Mesenchymal stem cell (in vitro differentiated cells and primary cell): ENCODE results near the gene FARP2.

Experiments
- DNase-seq: peaks from one replicate; pipeline ENCODE4 v3.0.0-alpha.2; 2013
- H2AFZ ChIP-seq: one replicate; pipeline ENCODE4 v1.6.1; 2013; ENCODE audit warnings: low read depth, mild to moderate bottlenecking, control low read depth, inconsistent platforms, low read length, moderate library complexity
- H2AK5ac ChIP-seq: 2 replicates; pipeline ENCODE4 v1.6.1; 2013; ENCODE audit warnings: low read length, moderate library complexity, mild to moderate bottlenecking, inconsistent platforms; ENCODE audit not compliant: severe bottlenecking
- H2BK120ac ChIP-seq: one replicate; pipeline ENCODE4 v1.6.1; 2013; ENCODE audit warnings: low read depth, mild to moderate bottlenecking, inconsistent platforms, low read length, moderate library complexity
- H2BK12ac ChIP-seq, 2 experiments: one replicate each; pipeline ENCODE4 v1.6.1; 2013; ENCODE audit warnings: inconsistent platforms in 2 of 2, low read length in 2 of 2, mild to moderate bottlenecking in 2 of 2, moderate library complexity in 2 of 2, control low read depth in 1 of 2
- H2BK15ac ChIP-seq: one replicate; pipeline ENCODE4 v1.6.1; 2013; ENCODE audit warnings: mild to moderate bottlenecking, low read depth, inconsistent platforms; ENCODE audit not compliant: poor library complexity, severe bottlenecking
- H2BK5ac ChIP-seq: 2 replicates; pipeline ENCODE4 v1.6.1; 2013; ENCODE audit warnings: low read depth, mild to moderate bottlenecking, low read length, control low read depth, inconsistent platforms; ENCODE audit not compliant: poor library complexity, severe bottlenecking
- H3K14ac ChIP-seq, 2 experiments: one replicate each; pipeline ENCODE4 v1.6.1; 2013; ENCODE audit warnings: inconsistent platforms in 2 of 2, low read length in 2 of 2, control low read depth in 1 of 2, mild to moderate bottlenecking in 1 of 2, moderate library complexity in 1 of 2
- H3K18ac ChIP-seq, 2 experiments: one replicate each; pipeline ENCODE4 v1.6.1; 2013; ENCODE audit warnings: inconsistent platforms in 2 of 2, low read length in 2 of 2, control low read depth in 1 of 2, low read depth in 1 of 2, mild to moderate bottlenecking in 1 of 2
- H3K23ac ChIP-seq, 2 experiments: one replicate each; pipeline ENCODE4 v1.6.1; 2013; ENCODE audit warnings: inconsistent platforms in 2 of 2, low read length in 2 of 2, mild to moderate bottlenecking in 2 of 2, moderate library complexity in 2 of 2, control low read depth in 1 of 2
- H3K27ac ChIP-seq: 2 replicates; pipeline ENCODE4 v1.5.1; 2013; ENCODE audit warnings: mild to moderate bottlenecking, moderate library complexity, low read length, control low read depth, inconsistent platforms; ENCODE audit not compliant: poor library complexity, severe bottlenecking
- H3K27me3 ChIP-seq, 2 experiments: 2 replicates each; pipeline versions ENCODE4 v1.6.1 to v1.7.0; 2013; ENCODE audit warnings: low read length in 2 of 2, mild to moderate bottlenecking in 2 of 2, moderate library complexity in 2 of 2, control low read depth in 1 of 2, inconsistent platforms in 1 of 2; ENCODE audit not compliant: control insufficient read depth in 1 of 2, insufficient read depth in 1 of 2
- H3K36me3 ChIP-seq, 2 experiments: 2 replicates each; pipeline versions ENCODE4 v1.6.1 to v1.7.0; 2013; ENCODE audit warnings: low read length in 2 of 2, control low read depth in 1 of 2, inconsistent platforms in 1 of 2, low read depth in 1 of 2, mild to moderate bottlenecking in 1 of 2; ENCODE audit not compliant: insufficient read depth in 2 of 2, control insufficient read depth in 1 of 2
- H3K4ac ChIP-seq, 2 experiments: one replicate each; pipeline ENCODE4 v1.6.1; 2013; ENCODE audit warnings: inconsistent platforms in 2 of 2, low read length in 2 of 2, mild to moderate bottlenecking in 2 of 2, moderate library complexity in 2 of 2, control low read depth in 1 of 2, low read depth in 1 of 2
- H3K4me1 ChIP-seq: 2 replicates; pipeline ENCODE4 v1.6.1; 2013; ENCODE audit warnings: low read depth, low read length, control low read depth; ENCODE audit not compliant: control insufficient read depth, insufficient read depth
- H3K4me2 ChIP-seq: 2 replicates; pipeline ENCODE4 v1.6.1; 2013; ENCODE audit warnings: low read length, mild to moderate bottlenecking, inconsistent platforms; ENCODE audit not compliant: poor library complexity, severe bottlenecking
- H3K4me3 ChIP-seq, 2 experiments: 2 replicates each; pipeline versions ENCODE4 v1.5.1 to v1.7.0; 2013; ENCODE audit warnings: low read length in 2 of 2, mild to moderate bottlenecking in 2 of 2, control low read depth in 1 of 2, low read depth in 1 of 2; ENCODE audit not compliant: insufficient read depth in 1 of 2
- H3K79me1 ChIP-seq: replicated peaks from 2 replicates; pipeline ENCODE4 v1.6.1; 2013; ENCODE audit warnings: mild to moderate bottlenecking, control low read depth, low read length, inconsistent platforms; ENCODE audit not compliant: poor library complexity, severe bottlenecking
- H3K9ac ChIP-seq: 2 replicates; pipeline ENCODE4 v1.7.0; 2013; ENCODE audit warnings: mild to moderate bottlenecking, low read length, moderate library complexity
- H3K9me3 ChIP-seq: 2 replicates; pipeline ENCODE4 v1.7.0; 2013; ENCODE audit warnings: mild to moderate bottlenecking, low read length; ENCODE audit not compliant: control insufficient read depth
- H4K8ac ChIP-seq: one replicate; pipeline ENCODE4 v1.6.1; 2013; ENCODE audit warnings: inconsistent platforms, mild to moderate bottlenecking, low read length, moderate library complexity
- H4K91ac ChIP-seq: one replicate; pipeline ENCODE4 v1.6.1; 2013; ENCODE audit warnings: mild to moderate bottlenecking, low read length, inconsistent platforms
- WGBS: methylation state at CpG from one replicate; pipeline ENCODE4 v1.1.7; 2013; ENCODE audit warnings: mixed read lengths; 5-methylcytosine and 5-hydroxymethylcytosine counted together

Gene FARP2

DNA sequence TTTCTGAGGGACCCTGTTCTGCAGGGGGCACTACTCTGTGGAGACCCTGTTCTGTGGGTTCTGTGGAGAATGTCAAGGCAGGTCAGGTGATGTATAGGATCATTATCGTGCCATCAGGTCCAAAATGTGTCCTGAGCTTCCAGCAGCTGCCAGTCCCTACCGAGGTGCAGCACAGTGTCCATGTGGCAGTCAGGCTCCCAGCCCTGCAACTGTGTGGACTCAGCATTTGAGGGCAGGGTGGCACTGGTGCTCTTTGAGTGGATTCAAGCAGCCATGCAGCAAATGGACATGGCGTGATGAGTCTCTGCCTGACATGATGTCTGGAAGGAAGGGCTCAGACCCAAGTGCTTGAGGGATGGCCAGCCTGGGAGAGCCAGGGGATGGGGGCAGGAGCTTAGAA, 117.3 kb downstream of the FARP2 start:
- no peak overlapping the region for H2BK15ac ChIP-seq
- H3K79me1 ChIP-seq, result peaks cover 7% of the 10 kb centered on the region
- H2BK12ac ChIP-seq, result no peak overlapping the region
- H3K4ac ChIP-seq, result no peak overlapping the region
- peaks cover 8 to 19% of the 10 kb centered on the region in 2 experiments for H3K27me3 ChIP-seq
- no peak for DNase-seq
- no peak overlapping the region for H3K4me2 ChIP-seq
- no peak overlapping the region for H2BK120ac ChIP-seq
- H3K23ac ChIP-seq, result peak overlapping the region in 1 of 2 experiments; percentile 34
- 93% methylated on average over 3 of the region's 3 CpGs for WGBS
- no peaks in the 10 kb centered on the region for H3K4me1 ChIP-seq
- H3K9me3 ChIP-seq, result no peaks in the 10 kb centered on the region
- H3K36me3 ChIP-seq, result peaks cover 6 to 25% of the 10 kb centered on the region in 2 experiments
- no peak overlapping the region for H2BK5ac ChIP-seq
- no peak overlapping the region for H2AK5ac ChIP-seq
- no peak overlapping the region for H4K8ac ChIP-seq
- no peak overlapping the region for H3K9ac ChIP-seq
- no peak overlapping the region for H3K4me3 ChIP-seq
- no peak overlapping the region for H3K27ac ChIP-seq
- H2AFZ ChIP-seq, result no peak overlapping the region
- no peak overlapping the region for H4K91ac ChIP-seq
- no peak overlapping the region for H3K18ac ChIP-seq
- H3K14ac ChIP-seq, result peak overlapping the region in 1 of 2 experiments; percentile 87

- peaks cover 15 to 35% of the 10 kb centered on the region in 2 experiments for H3K36me3 ChIP-seq
- H3K9ac ChIP-seq, result no peak overlapping the region
- H3K27me3 ChIP-seq, result peaks cover 8 to 19% of the 10 kb centered on the region in 2 experiments
- H3K79me1 ChIP-seq, result peaks cover 7% of the 10 kb centered on the region
- H2AK5ac ChIP-seq, result no peak overlapping the region
- no peak overlapping the region for H3K18ac ChIP-seq
- H3K23ac ChIP-seq, result no peak overlapping the region
- H2BK15ac ChIP-seq, result no peak overlapping the region
- no peak overlapping the region for H2BK12ac ChIP-seq
- H3K4ac ChIP-seq, result no peak overlapping the region
- H3K4me1 ChIP-seq, result no peaks in the 10 kb centered on the region
- H2BK5ac ChIP-seq, result no peak overlapping the region
- H4K8ac ChIP-seq, result no peak overlapping the region
- H4K91ac ChIP-seq, result no peak overlapping the region
- H3K4me2 ChIP-seq, result no peak overlapping the region
- H2AFZ ChIP-seq, result no peak overlapping the region
- no peak overlapping the region for H3K27ac ChIP-seq
- no peak overlapping the region for H2BK120ac ChIP-seq
- no peak overlapping the region for H3K14ac ChIP-seq
- H3K4me3 ChIP-seq, result no peak overlapping the region
- no peak for DNase-seq
- no peaks in the 10 kb centered on the region for H3K9me3 ChIP-seq
- 78% methylated on average over 3 of the region's 3 CpGs for WGBS
Observed at GRCh38 chr2:241475267-241475666, 119.2 kb downstream of the FARP2 start.

DNA sequence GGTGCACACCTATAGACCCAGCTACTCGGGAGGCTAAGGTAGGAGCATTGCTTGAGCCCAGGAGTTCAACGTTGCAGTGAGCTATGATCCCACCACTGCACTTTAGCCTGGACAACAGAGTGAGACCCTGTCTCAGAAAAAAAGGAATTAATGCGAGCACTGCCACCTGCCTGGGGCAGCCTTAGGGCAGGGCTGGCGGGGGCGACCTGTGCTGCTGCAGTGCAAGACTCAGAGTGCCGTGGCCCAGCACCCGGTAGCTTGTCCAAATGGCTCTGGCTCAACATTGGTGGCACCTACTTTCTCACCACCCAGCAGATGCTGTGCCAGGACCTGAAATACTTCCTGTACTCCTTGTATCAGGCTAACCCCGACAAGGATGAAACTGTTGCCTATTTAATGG, 122.1 kb downstream of the FARP2 start:
- H3K4me3 ChIP-seq, result no peak overlapping the region
- H3K4me2 ChIP-seq, result no peak overlapping the region
- no peak overlapping the region for H2BK12ac ChIP-seq
- H3K27ac ChIP-seq, result no peak overlapping the region
- DNase-seq, result no peak
- H3K4me1 ChIP-seq, result no peaks in the 10 kb centered on the region
- H2BK120ac ChIP-seq, result no peak overlapping the region
- no peak overlapping the region for H2AK5ac ChIP-seq
- no peak overlapping the region for H3K14ac ChIP-seq
- whole genome bisulfite sequencing, result 91% methylated on average over 8 of the region's 8 CpGs
- no peaks in the 10 kb centered on the region for H3K9me3 ChIP-seq
- H3K4ac ChIP-seq, result no peak overlapping the region
- no peak overlapping the region for H2BK15ac ChIP-seq
- no peak overlapping the region for H3K23ac ChIP-seq
- peaks cover 0 to 3% of the 10 kb centered on the region in 2 experiments for H3K27me3 ChIP-seq
- peaks cover under 1% of the 10 kb centered on the region for H3K79me1 ChIP-seq
- no peak overlapping the region for H4K91ac ChIP-seq
- no peak overlapping the region for H2BK5ac ChIP-seq
- H3K9ac ChIP-seq, result no peak overlapping the region
- H4K8ac ChIP-seq, result no peak overlapping the region
- H3K36me3 ChIP-seq, result peaks cover 20 to 38% of the 10 kb centered on the region in 2 experiments
- H2AFZ ChIP-seq, result no peak overlapping the region
- H3K18ac ChIP-seq, result no peak overlapping the region

DNA sequence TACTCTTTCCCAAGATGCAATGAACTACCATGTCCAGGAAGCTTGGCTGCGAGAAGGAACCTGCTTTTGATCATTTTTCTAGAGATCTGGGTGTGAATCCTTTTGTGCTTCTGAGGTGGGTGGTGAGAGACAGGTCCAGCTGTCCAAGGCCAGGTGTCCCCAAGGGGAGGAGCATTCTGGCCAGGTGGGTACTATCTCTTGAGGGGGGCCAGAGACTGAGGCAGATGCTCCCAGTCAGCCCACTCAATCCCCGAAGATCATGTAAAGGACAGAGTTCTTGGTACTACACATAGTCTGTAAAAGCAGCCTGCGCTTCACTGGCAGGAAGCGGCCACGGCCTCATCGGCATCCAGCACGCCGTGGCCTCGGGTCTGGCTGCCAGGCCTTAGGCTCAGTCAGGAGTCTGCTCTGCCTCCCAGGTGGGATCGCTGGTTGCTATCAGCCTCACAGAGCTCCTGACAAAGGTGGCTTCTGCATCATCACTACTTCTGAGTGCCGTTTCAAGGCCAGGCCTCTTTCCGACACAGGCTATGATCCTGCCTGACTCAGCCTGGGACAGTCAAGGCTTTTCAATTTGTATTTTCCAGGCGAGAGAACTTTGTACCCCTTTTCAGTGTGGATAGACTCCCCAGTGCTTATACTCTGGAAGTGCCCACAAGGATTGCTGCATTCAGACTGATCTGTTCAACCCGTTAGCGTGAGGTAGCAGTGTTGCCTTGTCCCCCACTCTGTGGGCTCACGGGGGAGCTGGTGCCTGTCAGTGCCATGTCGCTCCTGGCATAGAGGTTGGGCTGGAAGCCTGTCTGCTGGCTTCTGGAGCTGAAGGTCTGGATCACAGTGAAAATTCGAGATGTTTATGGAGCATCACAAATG, 123.2 kb downstream of the FARP2 start:
- no peak overlapping the region for H3K23ac ChIP-seq
- H3K79me1 ChIP-seq, result no peaks in the 10 kb centered on the region
- H4K8ac ChIP-seq, result no peak overlapping the region
- DNase-seq, result no peak
- H3K9ac ChIP-seq, result no peak overlapping the region
- no peak overlapping the region for H2BK120ac ChIP-seq
- H2BK5ac ChIP-seq, result no peak overlapping the region
- H3K36me3 ChIP-seq, result peaks cover 31 to 44% of the 10 kb centered on the region in 2 experiments
- H3K27me3 ChIP-seq, result no peaks in the 10 kb centered on the region
- 89% methylated on average over 18 of the region's 18 CpGs for WGBS
- H3K4me3 ChIP-seq, result no peak overlapping the region
- H3K4me2 ChIP-seq, result no peak overlapping the region
- no peak overlapping the region for H2AK5ac ChIP-seq
- H3K9me3 ChIP-seq, result no peaks in the 10 kb centered on the region
- no peak overlapping the region for H2AFZ ChIP-seq
- no peaks in the 10 kb centered on the region for H3K4me1 ChIP-seq
- no peak overlapping the region for H2BK15ac ChIP-seq
- no peak overlapping the region for H3K18ac ChIP-seq
- H3K14ac ChIP-seq, result no peak overlapping the region
- H3K27ac ChIP-seq, result no peak overlapping the region
- H4K91ac ChIP-seq, result no peak overlapping the region
- H3K4ac ChIP-seq, result no peak overlapping the region
- H2BK12ac ChIP-seq, result no peak overlapping the region
